Natural killer cell treated with Interleukin-12 subunit alpha and Interleukin-12 subunit beta and Interleukin-15 and Interleukin-18, amount 100 ng/mL, for 72 hours (primary cell): ENCODE data around the gene CBARP. TPM values are rescaled to one million over a fixed set of nuclear protein-coding genes. Genes with fewer than 3 reads are reported as not detected.

ENCODE experiments used
- ATAC-seq, 2 donors: fragments of 150-1000 bp; cut with Tn5 transposase in 1 of 2; sonication (Bioruptor Pico), chemical (Tn5 transposase) in 1 of 2; 2 replicates each; pipeline ENCODE4 v1.10.0; 2021
- DNase-seq: peaks from one replicate; pipeline ENCODE4 v3.0.0; 2022; ENCODE audit warnings: low spot score
- H3K27ac Mint-ChIP-seq, 2 donors: 1 replicate in 1 of 2; 2 replicates in 1 of 2; pipeline ENCODE4 v1.8.0; 2022; ENCODE audit warnings: mixed read lengths in 2 of 2, mild to moderate bottlenecking in 1 of 2, moderate library complexity in 1 of 2
- H3K27me3 Mint-ChIP-seq, 2 donors: 1 replicate in 1 of 2; 2 replicates in 1 of 2; pipeline ENCODE4 v1.8.0; 2022; ENCODE audit warnings: mixed read lengths in 2 of 2
- H3K36me3 Mint-ChIP-seq: one replicate; pipeline ENCODE4 v1.8.0; 2022; ENCODE audit warnings: mixed read lengths
- H3K4me1 Mint-ChIP-seq, 2 donors: 1 replicate in 1 of 2; 2 replicates in 1 of 2; pipeline ENCODE4 v1.8.0; 2022; ENCODE audit warnings: low read depth in 2 of 2, mixed read lengths in 2 of 2, mild to moderate bottlenecking in 1 of 2
- H3K4me3 Mint-ChIP-seq: one replicate; pipeline ENCODE4 v1.8.0; 2022; ENCODE audit warnings: mixed read lengths
- H3K9me3 Mint-ChIP-seq: 2 replicates; pipeline ENCODE4 v1.8.0; 2022; ENCODE audit warnings: mixed read lengths
- total RNA-seq, 2 donors: library from RNA; stranded (reverse); gene quantifications; one replicate each; pipeline ENCODE4 v1.2.3, GENCODE V29; 2022

Gene CBARP
- total RNA-seq, 2 donors from 2014 or later: 0.28 TPM; not detected in 1

- DNase-seq: no peak
- Mint-ChIP-seq H3K27me3 (no peaks in the 10 kb centered on the region), H3K27ac (no peak overlapping the region), H3K36me3 (no peaks in the 10 kb centered on the region), H3K4me3 (no peak overlapping the region), H3K4me1 (no peaks in the 10 kb centered on the region), H3K9me3 (no peaks in the 10 kb centered on the region)
- peak in 1 of 2 donors; percentile 14 for ATAC-seq
Observed at GRCh38 chr19:1223018-1223855, 14.6 kb downstream of the CBARP start.

- ATAC-seq (no peak), DNase-seq (no peak)
- Mint-ChIP-seq H3K36me3 (no peaks in the 10 kb centered on the region), H3K9me3 (no peaks in the 10 kb centered on the region), H3K4me1 (no peaks in the 10 kb centered on the region), H3K4me3 (no peak overlapping the region), H3K27me3 (no peaks in the 10 kb centered on the region), H3K27ac (no peak overlapping the region)
Observed at GRCh38 chr19:1222394-1222793, 15.4 kb downstream of the CBARP start.

GRCh38 chr19:1221904-1222255 lies 15.9 kb downstream of the CBARP start:
- no peak overlapping the region for H3K27ac Mint-ChIP-seq
- ATAC-seq (no peak), DNase-seq (no peak)
- H3K4me3 Mint-ChIP-seq: no peak overlapping the region
- H3K9me3 Mint-ChIP-seq: no peaks in the 10 kb centered on the region
- H3K27me3 Mint-ChIP-seq: no peaks in the 10 kb centered on the region
- H3K36me3 Mint-ChIP-seq: no peaks in the 10 kb centered on the region
- H3K4me1 Mint-ChIP-seq: no peaks in the 10 kb centered on the region

GRCh38 chr19:1220976-1221903 lies 16.6 kb downstream of the CBARP start:
- no peaks in the 10 kb centered on the region for H3K9me3 Mint-ChIP-seq
- H3K36me3 Mint-ChIP-seq: no peaks in the 10 kb centered on the region
- H3K27me3 Mint-ChIP-seq: no peaks in the 10 kb centered on the region
- DNase-seq (no peak), ATAC-seq (no peak)
- H3K27ac Mint-ChIP-seq: no peak overlapping the region
- H3K4me1 Mint-ChIP-seq: no peaks in the 10 kb centered on the region
- no peak overlapping the region for H3K4me3 Mint-ChIP-seq

GRCh38 chr19:1220477-1220930 lies 17.3 kb downstream of the CBARP start:
- Mint-ChIP-seq H3K27me3 (no peaks in the 10 kb centered on the region), H3K9me3 (no peaks in the 10 kb centered on the region), H3K27ac (no peak overlapping the region), H3K4me1 (no peaks in the 10 kb centered on the region), H3K4me3 (no peak overlapping the region), H3K36me3 (no peaks in the 10 kb centered on the region)
- ATAC-seq (no peak), DNase-seq (no peak)

GRCh38 chr19:1219786-1220476 lies 17.9 kb downstream of the CBARP start:
- H3K27me3 Mint-ChIP-seq: no peaks in the 10 kb centered on the region
- H3K36me3 Mint-ChIP-seq: no peaks in the 10 kb centered on the region
- ATAC-seq (no peak), DNase-seq (no peak)
- no peaks in the 10 kb centered on the region for H3K9me3 Mint-ChIP-seq
- H3K4me3 Mint-ChIP-seq: no peak overlapping the region
- H3K27ac Mint-ChIP-seq: no peak overlapping the region
- H3K4me1 Mint-ChIP-seq: no peaks in the 10 kb centered on the region

- Mint-ChIP-seq H3K4me1 (peaks cover 4% of the 10 kb centered on the region in 2 donors), H3K36me3 (no peaks in the 10 kb centered on the region), H3K27me3 (no peaks in the 10 kb centered on the region), H3K27ac (no peak overlapping the region), H3K4me3 (no peak overlapping the region), H3K9me3 (no peaks in the 10 kb centered on the region)
- ATAC-seq (no peak), DNase-seq (no peak)
Observed at GRCh38 chr19:1218751-1219567, 18.8 kb downstream of the CBARP start.

- H3K27ac Mint-ChIP-seq: no peak overlapping the region
- no peaks in the 10 kb centered on the region for H3K36me3 Mint-ChIP-seq
- no peaks in the 10 kb centered on the region for H3K9me3 Mint-ChIP-seq
- no peak for DNase-seq
- no peak for ATAC-seq
- H3K4me3 Mint-ChIP-seq: no peak overlapping the region
- H3K4me1 Mint-ChIP-seq: peaks cover 11 to 13% of the 10 kb centered on the region in 2 donors
- H3K27me3 Mint-ChIP-seq: no peaks in the 10 kb centered on the region
Observed at GRCh38 chr19:1217366-1217765, 20.4 kb downstream of the CBARP start.

- ATAC-seq (no peak), DNase-seq (no peak)
- Mint-ChIP-seq H3K27me3 (no peaks in the 10 kb centered on the region), H3K27ac (no peak overlapping the region), H3K4me1 (peaks cover 11 to 13% of the 10 kb centered on the region in 2 donors), H3K36me3 (no peaks in the 10 kb centered on the region), H3K4me3 (no peak overlapping the region), H3K9me3 (no peaks in the 10 kb centered on the region)
Observed at GRCh38 chr19:1216756-1217155, 21.0 kb downstream of the CBARP start.

- Mint-ChIP-seq H3K4me1 (peaks cover 11 to 13% of the 10 kb centered on the region in 2 donors), H3K27me3 (no peaks in the 10 kb centered on the region), H3K9me3 (no peaks in the 10 kb centered on the region), H3K4me3 (no peak overlapping the region), H3K36me3 (no peaks in the 10 kb centered on the region), H3K27ac (no peak overlapping the region)
- ATAC-seq (no peak), DNase-seq (peak; percentile 59)
Observed at GRCh38 chr19:1214862-1215731, 22.7 kb downstream of the CBARP start.

- DNase-seq: peak; percentile 26
- H3K36me3 Mint-ChIP-seq: no peaks in the 10 kb centered on the region
- no peaks in the 10 kb centered on the region for H3K27me3 Mint-ChIP-seq
- H3K4me3 Mint-ChIP-seq: no peak overlapping the region
- H3K27ac Mint-ChIP-seq: peak overlapping the region; percentile 77 to 97
- no peaks in the 10 kb centered on the region for H3K9me3 Mint-ChIP-seq
- ATAC-seq: peak in 1 of 2 donors; percentile 30
- peaks cover 11 to 15% of the 10 kb centered on the region in 2 donors for H3K4me1 Mint-ChIP-seq
Observed at GRCh38 chr19:1214299-1214861, 23.4 kb downstream of the CBARP start.
